ENCODE data around the gene SLX4IP.
"Not testable (repeated sequence)": the region's sequence is repeated elsewhere in the genome, so short reads cannot be mapped to it uniquely, and the experiment has no call there.

The SLX4IP gene

GRCh38 chr20:10434832-10435812 lies at the start of gene SLX4IP:
Gene SLX4IP, plus strand, starts transcription at chr20:10435305. Its CDS starts 22,900 bp downstream, at chr20:10458205.
- peak; percentile 95 for DNase-seq

DNA sequence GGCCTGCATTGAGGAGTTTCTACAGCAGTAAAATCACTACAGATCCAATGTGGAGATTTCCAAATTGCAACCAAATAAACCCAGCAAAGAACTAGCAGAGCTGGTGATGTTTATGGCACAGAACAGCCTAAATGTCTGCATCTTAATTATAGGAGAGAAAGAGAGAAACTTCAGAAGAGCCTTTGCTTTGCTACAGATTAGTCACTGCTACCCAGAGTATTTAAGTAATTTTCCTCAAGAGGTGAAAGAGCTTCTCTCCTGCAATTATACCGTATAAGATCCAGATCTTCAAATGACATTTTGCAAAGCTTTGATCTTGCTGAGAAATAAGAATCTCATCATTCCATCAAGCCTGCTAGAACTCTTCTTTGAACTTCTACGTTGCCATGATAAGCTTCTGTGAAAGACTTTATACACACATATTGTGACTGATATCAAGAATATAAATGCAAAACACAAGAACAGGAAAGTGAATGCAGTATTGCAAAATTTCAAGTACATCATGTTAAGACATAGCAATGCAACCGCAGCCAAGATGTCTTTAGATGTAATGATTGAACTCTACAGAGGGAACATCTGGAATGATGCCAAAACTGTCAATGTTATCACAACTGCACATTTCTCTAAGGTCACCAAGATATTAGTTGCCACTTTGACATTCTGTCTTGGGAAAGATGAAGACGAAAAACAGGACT lies 49.1 kb upstream of the SLX4IP start:
- no peak for DNase-seq

DNA sequence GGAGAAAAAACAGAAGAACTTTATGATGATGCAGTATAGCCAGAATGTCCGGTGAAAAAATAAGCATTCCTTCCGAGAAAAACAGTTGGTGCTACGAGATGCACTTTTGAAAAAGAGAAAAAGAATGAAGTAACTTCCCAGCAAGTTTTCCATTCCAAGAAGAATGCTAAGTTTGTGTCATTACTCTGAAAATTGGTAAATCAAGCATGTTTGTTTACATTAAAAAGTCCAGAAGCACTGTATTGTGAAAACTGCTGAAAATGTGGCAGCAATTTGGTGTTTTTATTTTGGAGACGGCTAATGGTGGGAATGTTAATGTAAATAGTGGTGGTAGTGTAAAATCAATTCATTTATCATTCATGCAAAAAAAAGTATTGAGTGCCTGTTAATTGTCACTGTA lies 47.4 kb upstream of the SLX4IP start:
- DNase-seq: no peak

- no peak for DNase-seq
Measured at GRCh38 chr20:10388597-10388996, 46.5 kb upstream of the SLX4IP start.

DNA sequence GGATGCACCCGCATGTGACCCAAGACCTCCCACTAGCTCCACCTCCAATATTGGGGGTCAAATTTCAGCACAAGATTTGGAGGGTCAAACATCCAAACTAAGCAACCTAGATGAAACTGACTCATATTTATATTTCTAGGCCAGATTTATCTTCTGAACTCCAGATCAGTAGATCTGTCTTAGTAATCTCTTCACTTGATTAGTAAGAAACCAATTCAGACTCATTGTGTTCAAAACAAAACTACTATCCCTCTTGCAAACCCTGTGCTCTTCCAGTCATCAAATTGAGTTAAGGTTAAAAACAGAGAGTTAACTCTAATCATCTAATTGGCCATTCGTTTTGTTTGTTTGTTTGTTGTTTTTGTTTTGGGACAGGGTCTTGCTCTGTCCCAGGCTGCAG lies 44.4 kb upstream of the SLX4IP start:
- DNase-seq: no peak

- not testable (repeated sequence) for DNase-seq
Measured at GRCh38 chr20:10394752-10395151, 40.4 kb upstream of the SLX4IP start.

DNA sequence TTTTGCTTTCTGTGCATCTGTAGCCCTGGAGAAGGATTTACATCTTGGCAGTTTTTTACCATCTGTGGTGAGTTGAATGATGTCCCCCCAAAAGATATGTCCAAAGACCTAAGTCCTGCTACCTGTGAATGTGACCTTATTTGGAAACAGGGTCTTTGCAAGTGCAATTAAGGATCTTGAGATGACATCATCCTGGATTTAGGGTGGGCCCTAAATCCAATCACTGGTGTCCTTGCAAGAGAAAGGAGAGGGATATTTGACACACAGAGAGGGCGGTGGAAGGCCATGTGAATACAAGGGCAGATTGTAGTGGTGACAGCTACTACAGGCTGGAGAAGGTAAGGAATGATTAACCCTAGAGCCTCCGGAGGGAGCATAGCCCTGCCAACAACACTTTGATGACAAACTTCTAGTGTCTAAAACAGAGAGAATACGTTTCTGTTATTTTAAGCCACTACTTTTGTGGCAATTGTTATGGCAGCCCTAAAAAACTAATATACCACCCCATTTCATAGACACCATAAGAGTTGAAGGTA lies 36.2 kb upstream of the SLX4IP start:
- no peak for DNase-seq

DNA sequence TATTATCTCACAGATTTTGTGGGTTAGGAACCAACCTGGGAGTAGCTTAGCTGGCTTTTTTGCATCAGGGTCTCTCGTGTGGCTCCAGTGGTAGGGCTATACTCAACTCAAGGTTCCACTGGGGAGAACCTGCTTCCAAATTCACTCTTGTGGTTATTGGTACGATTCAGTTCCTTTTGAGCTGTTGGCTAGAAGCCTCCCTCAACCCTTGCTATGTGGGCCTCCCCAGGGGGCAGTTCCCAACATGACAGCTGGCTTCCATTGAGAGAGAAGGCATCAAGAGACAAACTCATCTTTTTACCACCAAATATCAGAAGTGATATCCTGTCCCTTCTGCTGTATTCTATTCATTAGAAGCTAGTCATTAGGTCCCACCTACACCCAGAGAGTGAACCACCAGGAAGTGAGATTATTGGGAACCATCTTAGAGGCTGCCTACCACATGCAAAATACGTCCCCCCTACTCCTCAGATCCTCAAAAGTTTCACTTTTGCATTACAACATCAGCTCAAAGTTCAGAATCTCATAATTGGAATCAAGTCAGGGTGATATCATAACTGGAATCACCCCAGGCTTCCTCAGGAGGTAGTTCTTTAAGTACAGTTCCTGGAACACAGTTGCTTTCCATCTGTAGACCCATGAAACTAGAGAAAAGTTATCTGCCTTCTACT lies 32.0 kb upstream of the SLX4IP start:
- DNase-seq: no peak

GRCh38 chr20:10404023-10404628 lies 31.0 kb upstream of the SLX4IP start:
- no peak for DNase-seq

DNA sequence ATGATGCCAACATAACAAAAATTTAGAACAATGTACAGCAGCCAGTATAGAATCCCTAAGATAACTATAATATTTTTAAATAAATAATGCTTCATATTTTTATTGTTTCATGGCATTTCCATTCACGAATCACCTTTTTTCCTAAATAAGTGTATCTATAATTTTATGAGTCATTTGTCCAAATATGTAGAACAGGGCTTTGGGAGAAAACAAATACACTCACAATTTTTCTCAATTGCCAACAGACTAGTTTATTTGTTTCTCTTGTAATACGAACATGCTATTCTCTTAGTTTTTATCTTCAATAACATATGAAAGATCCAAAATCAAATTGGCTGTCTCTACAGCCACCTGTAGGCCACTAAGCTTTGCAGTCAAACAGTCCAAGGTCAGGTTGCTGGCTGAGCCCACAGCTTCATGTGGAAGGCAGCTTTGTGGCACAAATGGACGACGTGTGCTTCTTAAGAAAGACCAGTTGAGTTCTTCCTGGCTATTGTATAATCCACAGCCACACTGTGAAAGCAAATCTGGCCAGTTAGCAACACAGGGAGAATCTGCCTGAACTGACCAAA lies 30.1 kb upstream of the SLX4IP start:
- DNase-seq: no peak

GRCh38 chr20:10408108-10408813 lies 26.8 kb upstream of the SLX4IP start:
- no peak for DNase-seq

DNA sequence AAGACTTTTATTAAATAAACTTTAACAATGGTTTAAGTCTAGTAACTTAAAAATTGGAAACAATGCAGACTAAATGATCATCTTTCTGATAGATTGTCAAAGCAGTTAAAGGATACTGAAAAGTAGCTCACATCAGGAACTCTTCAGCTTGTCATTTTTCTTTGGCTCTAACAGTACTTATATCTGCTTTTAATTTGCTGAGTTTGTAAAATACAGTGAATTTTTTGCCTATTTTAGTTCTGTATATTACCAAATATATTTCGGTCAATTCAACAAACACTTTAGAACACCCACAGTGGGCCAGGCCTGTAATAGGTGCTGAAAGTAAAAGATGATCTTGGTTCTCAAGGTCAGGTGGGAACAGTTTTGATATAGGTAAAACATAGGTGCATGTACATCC lies 23.4 kb upstream of the SLX4IP start:
- no peak for DNase-seq

GRCh38 chr20:10412591-10413408 lies 22.3 kb upstream of the SLX4IP start:
- DNase-seq: no peak

DNA sequence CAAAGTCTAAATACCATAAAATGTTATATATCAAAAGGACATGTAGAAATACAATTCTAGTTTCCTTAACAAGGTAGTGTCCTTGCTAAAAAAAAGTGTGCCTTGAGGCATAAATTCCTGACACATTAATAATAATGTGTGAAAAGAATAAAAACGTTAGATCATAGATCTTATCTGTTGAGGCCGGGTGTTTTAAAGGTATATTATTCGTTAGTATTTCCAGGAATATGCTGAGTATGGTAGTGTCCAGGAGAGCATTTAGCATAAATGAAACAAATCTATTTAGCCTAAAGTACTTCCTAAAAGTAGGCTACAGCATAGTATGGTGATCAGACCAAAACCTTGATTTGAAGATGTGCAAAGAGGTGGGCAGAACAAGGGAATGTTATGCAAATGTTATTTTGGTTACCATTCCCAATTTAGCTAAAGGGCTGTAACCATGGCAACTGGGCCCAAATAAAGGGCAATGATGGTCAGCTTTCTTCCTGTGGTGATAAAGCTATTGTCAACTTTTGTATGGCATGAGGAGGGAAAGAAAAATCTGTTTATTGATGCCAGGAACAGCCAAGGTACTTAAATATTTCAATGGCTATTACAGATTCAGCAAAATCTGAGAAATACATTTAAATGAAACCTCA lies 20.0 kb upstream of the SLX4IP start:
- no peak for DNase-seq

- DNase-seq: not testable (repeated sequence)
Measured at GRCh38 chr20:10417218-10417617, 17.9 kb upstream of the SLX4IP start.

DNA sequence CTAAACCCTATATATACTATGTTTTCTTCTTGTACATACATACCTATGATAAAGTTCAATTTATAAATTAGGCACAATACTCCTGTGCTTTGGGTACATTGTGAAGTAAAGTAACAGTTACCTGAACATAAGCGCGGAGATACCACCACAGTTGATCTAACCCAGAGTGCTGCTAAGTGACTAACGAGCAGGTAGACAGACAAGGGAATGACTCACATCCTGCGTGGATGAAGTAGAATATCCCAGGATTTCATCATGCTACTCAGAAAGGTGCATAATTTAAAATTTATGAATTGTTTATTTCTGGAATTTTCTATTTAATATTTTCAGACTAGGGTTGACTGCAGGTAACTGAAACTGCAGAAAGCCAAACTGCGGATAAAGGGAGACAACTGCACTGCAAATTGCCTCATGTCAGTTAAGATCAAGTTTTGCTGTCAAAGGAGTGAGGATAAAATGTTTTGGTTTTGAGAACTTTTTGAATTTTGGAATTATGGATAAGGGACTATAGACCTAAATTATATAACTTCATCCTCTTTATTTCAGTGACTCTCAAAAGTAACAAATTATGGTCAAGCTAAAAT lies 15.5 kb upstream of the SLX4IP start:
- DNase-seq: no peak

GRCh38 chr20:10423735-10424134 lies 11.4 kb upstream of the SLX4IP start:
- no peak for DNase-seq

DNA sequence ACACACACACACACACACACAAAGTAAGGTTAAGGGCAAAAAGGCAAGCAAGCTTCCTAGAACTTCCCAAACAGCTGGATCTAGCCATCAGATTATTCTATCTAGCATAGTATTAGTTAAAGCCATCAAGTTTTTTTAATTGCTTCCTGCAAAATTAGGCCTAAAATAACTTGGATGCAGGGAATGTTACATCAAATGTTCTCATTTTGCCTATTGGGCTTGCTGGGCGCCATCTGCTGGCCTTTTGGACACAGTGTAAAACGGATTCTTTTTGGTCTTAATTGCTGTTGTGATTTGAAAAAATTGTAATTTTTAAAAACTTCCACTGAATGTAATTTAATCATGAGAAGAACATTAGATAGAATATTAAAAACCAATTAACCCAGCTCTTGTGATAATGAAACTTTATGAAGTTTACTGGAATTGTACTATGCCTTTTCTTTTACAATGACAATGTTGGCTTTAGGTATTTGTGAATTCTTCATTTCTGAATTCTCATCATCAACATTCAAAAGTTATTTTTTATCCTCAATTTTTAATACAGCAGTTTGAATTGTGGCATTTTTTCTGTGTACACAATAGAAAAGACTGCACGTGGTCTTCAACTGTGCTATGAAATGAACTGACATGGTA lies 7.9 kb upstream of the SLX4IP start:
- DNase-seq: no peak

GRCh38 chr20:10428008-10428407 lies 7.1 kb upstream of the SLX4IP start:
- DNase-seq: no peak
